Fibroblast of lung (primary cell): ENCODE data around the gene MEI4. TPM values are rescaled to one million over a fixed set of nuclear protein-coding genes. Genes with fewer than 3 reads are reported as not detected.
"Not testable (repeated sequence)": the region's sequence is repeated elsewhere in the genome, so short reads cannot be mapped to it uniquely, and the experiment has no call there.

Source experiments
- DNase-seq, 2 donors: peaks; one replicate each; pipeline versions ENCODE4 v3.0.0 to v3.0.0-alpha.2; 2010; ENCODE audit warnings: low read depth in 2 of 2
- H2AFZ ChIP-seq: 2 replicates; pipeline ENCODE4 v1.5.1; 2012; ENCODE audit warnings: low read length, control low read depth, inconsistent platforms
- H3K27ac ChIP-seq: 2 replicates; pipeline ENCODE4 v1.5.1; 2011; ENCODE audit warnings: low read length, control low read depth; ENCODE audit not compliant: insufficient read depth
- H3K27me3 ChIP-seq: 2 replicates; pipeline ENCODE4 v1.5.1; 2011; ENCODE audit warnings: mild to moderate bottlenecking, low read length; ENCODE audit not compliant: control insufficient read depth, insufficient read depth
- H3K36me3 ChIP-seq: 2 replicates; pipeline ENCODE4 v1.5.1; 2011; ENCODE audit warnings: low read length; ENCODE audit not compliant: control insufficient read depth, insufficient read depth
- H3K4me1 ChIP-seq: 2 replicates; pipeline ENCODE4 v1.5.1; 2011; ENCODE audit warnings: low read length; ENCODE audit not compliant: control insufficient read depth, insufficient read depth; ENCODE audit errors: extremely low read depth
- H3K4me2 ChIP-seq: 2 replicates; pipeline ENCODE4 v1.5.1; 2011; ENCODE audit warnings: low read length, control low read depth; ENCODE audit not compliant: insufficient read depth; ENCODE audit errors: extremely low read depth
- H3K4me3 ChIP-seq, 4 experiments: fragments of 200-600 bp in 1 of 4; sonication (generic) in 1 of 4; replicated peaks in 1 of 4; 2 replicates each; pipeline ENCODE4 v1.5.1; 2011 to 2016; ENCODE audit warnings: low read length in 4 of 4, low read depth in 3 of 4, mild to moderate bottlenecking in 3 of 4, control low read depth in 2 of 4, inconsistent platforms in 1 of 4, mixed read lengths in 1 of 4; ENCODE audit not compliant: insufficient read depth in 1 of 4; ENCODE audit errors: control extremely low read depth in 1 of 4
- H3K79me2 ChIP-seq: 2 replicates; pipeline ENCODE4 v1.5.1; 2012; ENCODE audit warnings: mild to moderate bottlenecking, low read length, inconsistent platforms; ENCODE audit not compliant: control insufficient read depth, insufficient read depth
- H3K9ac ChIP-seq: 2 replicates; pipeline ENCODE4 v1.5.1; 2011; ENCODE audit warnings: mild to moderate bottlenecking, low read length, control low read depth; ENCODE audit not compliant: insufficient read depth
- H3K9me3 ChIP-seq: 2 replicates; pipeline ENCODE4 v1.5.1; 2012; ENCODE audit warnings: low read depth, low read length; ENCODE audit not compliant: control insufficient read depth, insufficient read depth
- H4K20me1 ChIP-seq: 2 replicates; pipeline ENCODE4 v1.5.1; 2011; ENCODE audit warnings: low read length; ENCODE audit not compliant: control insufficient read depth, insufficient read depth; ENCODE audit errors: extremely low read depth
- CTCF ChIP-seq, 2 donors: IDR thresholded peaks in 1 of 2; conservative IDR thresholded peaks in 1 of 2; 1 replicate in 1 of 2; 2 replicates in 1 of 2; pipeline ENCODE4 v1.5.1; 2011 to 2012; ENCODE audit warnings: low read length in 2 of 2, control low read depth in 1 of 2, inconsistent platforms in 1 of 2, low read depth in 1 of 2, mild to moderate bottlenecking in 1 of 2
- EZH2 ChIP-seq: IDR thresholded peaks from 2 replicates; pipeline ENCODE4 v1.5.1; 2012; ENCODE audit warnings: low read length, control low read depth, mild to moderate bottlenecking; ENCODE audit errors: missing control alignments
- polyA plus RNA-seq, 2 donors: library from polyadenylated mRNA; depleted of rRNA in 1 of 2; stranded (reverse) in 1 of 2; unstranded in 1 of 2; fragments of >200 nt; gene quantifications; 2 replicates each; pipeline ENCODE4 v1.2.1, GENCODE V29; 2011 to 2012; ENCODE audit warnings: missing spikeins in 1 of 2
- total RNA-seq: library from RNA; depleted of rRNA; stranded (reverse); fragments of >200 nt; gene quantifications from 2 replicates; pipeline ENCODE4 v1.2.1, GENCODE V29; 2014

The MEI4 gene
- total and polyA plus RNA-seq, 2 donors (not counting 1 experiment from before 2014, with no cell fraction given) = not detected

GRCh38 chr6:77740380-77740779 lies 87.5 kb downstream of the MEI4 start:
- Histone ChIP-seq H3K79me2 (no peaks in the 10 kb centered on the region), H3K4me1 (no peaks in the 10 kb centered on the region), H3K4me2 (no peak overlapping the region), H3K4me3 (no peak overlapping the region), H3K27ac (no peak overlapping the region), H3K9ac (no peak overlapping the region), H3K27me3 (no peaks in the 10 kb centered on the region), H3K36me3 (no peaks in the 10 kb centered on the region), H4K20me1 (no peaks in the 10 kb centered on the region), H2AFZ (no peak overlapping the region), H3K9me3 (no peaks in the 10 kb centered on the region)
- peak; percentile 3 to 18 for DNase-seq
- TF ChIP-seq CTCF (conservative IDR thresholded peaks at IDR 0.05 in 1 of 2, IDR thresholded peaks at IDR 0.05 in 1 of 2; ENCODE audit: low read depth in 1 of 2, low read length in 2 of 2) (peak in 1 of 2 donors; percentile 10), EZH2 (no peak)

- not testable (repeated sequence) for DNase-seq
Observed at GRCh38 chr6:77752156-77752555, 99.3 kb downstream of the MEI4 start.

GRCh38 chr6:77762386-77762785 lies 109.5 kb downstream of the MEI4 start:
- H3K4me2 ChIP-seq = no peak overlapping the region
- no peak overlapping the region for H3K9ac ChIP-seq
- DNase-seq = no peak
- no peak overlapping the region for H3K27ac ChIP-seq
- no peaks in the 10 kb centered on the region for H3K36me3 ChIP-seq
- H3K4me1 ChIP-seq = no peaks in the 10 kb centered on the region
- H3K9me3 ChIP-seq = no peaks in the 10 kb centered on the region
- H3K79me2 ChIP-seq = no peaks in the 10 kb centered on the region
- H3K4me3 ChIP-seq = no peak overlapping the region
- H4K20me1 ChIP-seq = no peaks in the 10 kb centered on the region
- H3K27me3 ChIP-seq = no peaks in the 10 kb centered on the region
- no peak overlapping the region for H2AFZ ChIP-seq
- TF ChIP-seq EZH2 (no peak), CTCF (conservative IDR thresholded peaks at IDR 0.05 in 1 of 2, IDR thresholded peaks at IDR 0.05 in 1 of 2; ENCODE audit: low read depth in 1 of 2, low read length in 2 of 2) (no peak)

More at GRCh38 chr6:77752156-77752555, 99.3 kb downstream of the MEI4 start:
- H3K27ac ChIP-seq, H3K79me2 ChIP-seq, H3K4me1 ChIP-seq, H3K27me3 ChIP-seq, H3K4me3 ChIP-seq, H2AFZ ChIP-seq, H3K9ac ChIP-seq, H3K4me2 ChIP-seq, H3K9me3 ChIP-seq, H4K20me1 ChIP-seq, H3K36me3 ChIP-seq: not testable (repeated sequence)
